GM19193 (cell line): ENCODE measurements around the gene UACA.

Experiments
- POLR2A ChIP-seq: IDR thresholded peaks from 4 replicates; pipeline ENCODE4 v1.6.1; 2011; ENCODE audit not compliant: insufficient read depth, insufficient read length; ENCODE audit errors: extremely low read depth

The UACA gene

GRCh38 chr15:70617911-70618287 lies 145.5 kb downstream of the UACA start:
- no peak for TF ChIP-seq POLR2A

- no peak for TF ChIP-seq POLR2A
Measured at GRCh38 chr15:70617076-70617910, 146.1 kb downstream of the UACA start.

GRCh38 chr15:70615435-70616310 lies 147.7 kb downstream of the UACA start:
- TF ChIP-seq POLR2A: no peak

GRCh38 chr15:70614221-70614620 lies 149.1 kb downstream of the UACA start:
- no peak for TF ChIP-seq POLR2A

GRCh38 chr15:70613271-70613670 lies 150.1 kb downstream of the UACA start:
- TF ChIP-seq POLR2A: no peak

GRCh38 chr15:70611286-70611685 lies 152.1 kb downstream of the UACA start:
- no peak for TF ChIP-seq POLR2A

GRCh38 chr15:70610541-70610940 lies 152.8 kb downstream of the UACA start:
- TF ChIP-seq POLR2A: no peak

- TF ChIP-seq POLR2A: no peak
Measured at GRCh38 chr15:70609889-70610288, 153.5 kb downstream of the UACA start.

- TF ChIP-seq POLR2A: no peak
Measured at GRCh38 chr15:70608144-70608543, 155.2 kb downstream of the UACA start.

GRCh38 chr15:70605606-70606410 lies 157.6 kb downstream of the UACA start:
- TF ChIP-seq POLR2A: no peak

- no peak for TF ChIP-seq POLR2A
Measured at GRCh38 chr15:70604666-70605315, 158.6 kb downstream of the UACA start.
